HG02870 (cell line): ENCODE results near the gene SCGB1D4.
"Not testable (repeated sequence)": the region's sequence is repeated elsewhere in the genome, so short reads cannot be mapped to it uniquely, and the experiment has no call there.

Experiments used
- ATAC-seq: cut with Tn5 transposase; IDR thresholded peaks from one replicate; pipeline ENCODE4 v1.9.1; 2021; ENCODE audit warnings: mild to moderate bottlenecking, moderate library complexity; ENCODE audit not compliant: unreplicated experiment

SCGB1D4 gene

GRCh38 chr11:62298975-62299374, at the start of gene SCGB1D4:
Gene SCGB1D4 (minus strand): TSS chr11:62299075. CDS start chr11:62299010, 65 bp downstream.
- no peak for ATAC-seq

- no peak for ATAC-seq
These were observed 47.0 kb upstream of the SCGB1D4 start for GRCh38 chr11:62345861-62346260.

GRCh38 chr11:62344210-62344609, 45.3 kb upstream of the SCGB1D4 start:
- ATAC-seq = no peak

DNA sequence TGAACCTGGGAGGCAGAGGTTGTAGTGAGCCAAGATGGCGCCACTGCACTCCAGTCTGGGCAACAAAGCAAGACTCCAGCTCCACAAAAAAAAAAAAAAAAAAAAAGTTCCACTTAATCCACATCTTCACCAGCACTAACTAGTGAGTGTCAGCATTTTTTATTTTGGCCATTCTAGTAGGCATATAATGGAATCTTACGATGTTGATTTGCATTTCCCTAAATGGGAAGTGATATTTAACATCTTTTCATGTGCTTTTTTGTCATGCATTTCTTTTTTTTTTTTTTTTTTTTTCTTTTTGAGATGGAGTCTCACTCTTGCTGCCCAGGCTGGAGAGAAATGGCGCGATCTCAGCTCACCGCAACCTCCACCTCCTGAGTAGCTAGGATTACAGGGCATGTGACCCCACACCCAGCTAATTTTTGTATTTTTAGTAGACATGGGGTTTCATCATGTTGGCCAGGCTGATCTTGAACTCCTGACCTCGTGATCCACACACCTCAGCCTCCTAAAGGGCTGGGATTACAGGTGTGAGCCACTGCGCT, 44.8 kb upstream of the SCGB1D4 start:
- not testable (repeated sequence) for ATAC-seq

GRCh38 chr11:62341588-62341987, 42.7 kb upstream of the SCGB1D4 start:
- ATAC-seq = no peak

GRCh38 chr11:62340269-62340901, 41.5 kb upstream of the SCGB1D4 start:
- no peak for ATAC-seq

DNA sequence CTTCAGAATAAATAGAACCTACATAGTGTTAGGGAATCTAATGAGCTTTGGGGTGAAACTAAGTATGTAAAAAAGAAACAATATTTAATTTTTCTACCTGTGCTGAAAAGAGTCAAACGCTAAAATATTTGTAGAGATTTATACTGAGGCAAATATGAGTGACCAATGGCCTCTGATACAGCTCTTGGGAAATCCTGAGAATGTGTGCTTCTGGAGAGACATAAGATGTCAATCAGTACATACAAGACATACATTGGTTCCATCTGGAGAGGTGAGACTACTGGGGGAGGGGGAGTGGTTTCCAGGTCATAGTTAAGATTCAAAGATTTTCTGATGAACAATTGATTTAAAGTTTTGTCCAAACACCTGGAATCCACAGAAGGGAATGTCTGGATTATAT, 39.3 kb upstream of the SCGB1D4 start:
- no peak for ATAC-seq

DNA sequence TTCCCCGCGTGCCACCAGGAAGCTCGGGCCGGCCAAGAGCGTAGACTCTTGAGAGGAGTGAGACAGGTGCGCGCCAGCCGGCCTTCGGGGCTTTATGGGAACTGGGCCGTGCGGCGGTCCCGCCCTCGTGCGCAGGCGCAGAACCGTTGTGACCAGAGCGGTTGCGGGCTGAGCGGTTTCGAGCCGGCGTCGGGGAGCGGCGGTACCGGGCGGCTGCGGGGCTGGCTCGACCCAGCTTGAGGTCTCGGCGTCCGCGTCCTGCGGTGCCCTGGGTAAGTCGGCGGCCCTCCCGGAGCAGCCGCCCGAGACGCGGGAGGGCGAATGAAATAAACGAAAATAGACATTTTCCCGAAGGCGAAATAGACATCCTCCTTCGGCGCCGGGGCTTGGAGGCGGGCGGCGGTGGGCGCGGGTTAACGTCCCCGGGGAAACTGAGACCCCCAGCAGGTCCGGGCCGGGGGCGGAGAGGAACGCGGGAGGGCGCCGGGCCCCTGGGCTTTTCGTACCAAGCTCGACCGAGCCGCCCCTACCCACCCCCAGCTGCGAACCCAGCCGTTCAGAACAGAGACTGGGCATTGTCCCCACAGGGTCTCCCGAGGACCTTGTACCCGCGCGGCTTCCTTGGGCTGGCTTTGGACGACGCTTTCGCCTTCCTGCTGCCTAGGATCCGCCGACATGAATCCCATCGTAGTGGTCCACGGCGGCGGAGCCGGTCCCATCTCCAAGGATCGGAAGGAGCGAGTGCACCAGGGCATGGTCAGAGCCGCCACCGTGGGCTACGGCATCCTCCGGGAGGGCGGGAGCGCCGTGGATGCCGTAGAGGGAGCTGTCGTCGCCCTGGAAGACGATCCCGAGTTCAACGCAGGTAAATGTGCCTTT, 38.7 kb upstream of the SCGB1D4 start, which contains the start of gene ASRGL1:
Gene ASRGL1 (plus strand): TSS at position 146 of the 879 bp plus-strand sequence. CDS start 530 bp downstream, at position 676.
- peak; percentile 57 for ATAC-seq

DNA sequence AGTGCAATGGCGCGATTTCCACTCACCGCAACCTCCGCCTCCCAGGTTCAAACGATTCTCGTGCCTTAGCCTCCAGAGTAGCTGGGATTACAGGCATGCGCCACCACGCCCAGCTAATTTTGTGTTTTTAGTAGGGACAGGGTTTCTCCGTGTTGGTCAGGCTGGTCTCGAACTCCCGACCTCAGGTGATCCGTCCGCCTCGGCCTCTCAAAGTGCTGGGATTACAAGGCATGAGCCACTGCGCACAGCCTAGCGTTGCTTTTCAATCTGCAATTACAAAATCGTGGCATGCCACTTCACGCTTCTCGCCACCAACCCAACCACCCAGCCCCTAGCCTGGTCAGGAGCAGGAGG, 38.1 kb upstream of the SCGB1D4 start:
- not testable (repeated sequence) for ATAC-seq

- no peak for ATAC-seq
These were observed 34.9 kb upstream of the SCGB1D4 start for GRCh38 chr11:62333768-62334167.

DNA sequence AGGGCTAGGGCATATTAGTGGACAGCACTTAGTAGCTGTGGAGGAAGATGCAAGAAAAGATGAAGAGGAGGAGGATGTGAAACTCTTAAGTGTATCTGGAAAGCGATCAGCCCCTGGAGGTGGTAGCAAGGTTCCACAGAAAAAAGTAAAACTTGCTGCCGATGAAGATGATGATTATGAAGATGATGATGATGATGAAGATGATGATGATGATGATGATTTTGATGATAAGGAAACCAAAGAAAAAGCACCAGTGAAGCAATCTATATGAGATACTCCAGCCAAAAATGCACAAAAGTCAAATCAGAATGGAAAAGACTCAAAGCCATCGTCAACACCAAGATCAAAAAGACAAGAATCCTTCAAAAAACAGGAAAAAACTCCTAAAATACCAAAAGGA, 32.4 kb upstream of the SCGB1D4 start:
- ATAC-seq = not testable (repeated sequence)

DNA sequence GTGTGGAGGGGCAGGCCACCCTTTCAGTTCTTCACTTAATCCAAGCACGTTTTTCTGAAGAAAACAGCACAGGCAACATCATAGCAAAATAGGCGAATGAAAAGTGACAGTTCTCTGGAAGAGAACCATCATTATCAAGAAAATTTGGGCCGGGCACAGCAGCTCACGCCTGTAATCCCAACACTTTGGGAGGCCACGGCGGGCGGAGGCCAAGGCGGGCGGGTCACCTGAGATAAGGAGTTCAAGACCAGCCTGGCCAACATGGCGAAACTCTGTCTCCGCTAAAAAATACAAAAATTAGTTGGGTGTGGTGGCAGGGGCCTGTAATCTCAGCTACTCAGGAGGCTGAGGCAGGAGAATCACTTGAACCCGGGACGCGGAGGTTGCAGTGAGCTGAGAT, 28.7 kb upstream of the SCGB1D4 start:
- not testable (repeated sequence) for ATAC-seq

DNA sequence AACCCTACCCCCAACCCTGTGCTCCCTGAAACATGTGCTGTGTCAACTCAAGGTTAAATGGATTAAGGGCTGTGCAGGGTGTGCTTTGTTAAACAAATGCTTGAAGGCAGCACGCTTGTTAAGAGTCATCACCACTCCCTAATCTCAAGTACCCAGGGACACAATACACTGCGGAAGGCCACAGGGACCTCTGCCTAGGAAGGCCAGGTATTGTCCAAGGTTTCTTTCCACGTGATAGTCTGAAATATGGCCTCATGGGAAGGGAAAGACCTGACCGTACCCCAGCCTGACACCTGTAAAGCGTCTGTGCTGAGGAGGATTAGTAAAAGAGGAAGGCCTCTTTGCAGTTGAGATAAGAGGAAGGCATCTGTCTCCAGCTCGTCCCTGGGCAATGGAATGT, 27.8 kb upstream of the SCGB1D4 start:
- ATAC-seq = not testable (repeated sequence)

GRCh38 chr11:62325781-62326180, 26.9 kb upstream of the SCGB1D4 start:
- ATAC-seq = not testable (repeated sequence)

- ATAC-seq = no peak
These were observed 26.1 kb upstream of the SCGB1D4 start for GRCh38 chr11:62324731-62325556.

DNA sequence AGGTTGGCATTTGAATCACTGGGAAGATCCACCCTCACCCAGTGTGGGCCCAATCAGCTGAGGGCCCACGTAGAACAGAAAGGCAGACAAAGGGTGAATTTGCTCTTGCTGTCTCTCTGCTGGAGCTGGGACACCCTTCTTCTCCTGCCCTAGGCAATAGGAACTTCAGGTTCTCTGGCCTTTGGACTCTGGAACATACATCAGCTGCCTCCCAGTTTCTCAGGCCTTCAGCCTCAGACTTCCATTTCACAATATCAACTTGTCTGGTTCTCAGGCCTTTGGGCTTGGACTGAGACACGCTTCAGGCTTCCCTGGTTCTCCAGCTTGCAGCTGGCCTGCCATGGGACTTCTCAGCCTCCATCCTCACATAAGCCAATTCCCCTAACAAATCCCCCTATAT, 23.6 kb upstream of the SCGB1D4 start:
- ATAC-seq = no peak

DNA sequence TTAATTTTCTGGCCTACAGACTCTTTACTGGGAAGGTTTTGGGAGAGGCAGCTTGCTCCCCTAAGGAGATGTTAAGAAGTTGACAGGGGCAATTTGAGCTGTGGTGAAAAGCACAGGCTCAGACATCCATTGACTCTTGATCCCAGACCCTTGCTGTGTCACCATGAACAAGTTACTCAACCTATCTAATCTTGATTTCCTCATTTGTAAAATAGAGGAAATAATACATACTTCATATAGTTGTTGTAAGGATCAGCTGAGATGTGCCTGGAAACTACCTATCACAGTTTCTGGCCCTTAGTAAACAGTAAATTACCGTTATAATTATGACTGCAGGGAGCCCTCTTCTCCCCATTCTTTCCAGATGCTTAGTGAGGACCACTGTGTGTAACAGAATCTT, 16.6 kb upstream of the SCGB1D4 start:
- no peak for ATAC-seq

- no peak for ATAC-seq
These were observed 11.1 kb upstream of the SCGB1D4 start for GRCh38 chr11:62309991-62310390.

- no peak for ATAC-seq
These were observed 9.1 kb upstream of the SCGB1D4 start for GRCh38 chr11:62307950-62308349.

DNA sequence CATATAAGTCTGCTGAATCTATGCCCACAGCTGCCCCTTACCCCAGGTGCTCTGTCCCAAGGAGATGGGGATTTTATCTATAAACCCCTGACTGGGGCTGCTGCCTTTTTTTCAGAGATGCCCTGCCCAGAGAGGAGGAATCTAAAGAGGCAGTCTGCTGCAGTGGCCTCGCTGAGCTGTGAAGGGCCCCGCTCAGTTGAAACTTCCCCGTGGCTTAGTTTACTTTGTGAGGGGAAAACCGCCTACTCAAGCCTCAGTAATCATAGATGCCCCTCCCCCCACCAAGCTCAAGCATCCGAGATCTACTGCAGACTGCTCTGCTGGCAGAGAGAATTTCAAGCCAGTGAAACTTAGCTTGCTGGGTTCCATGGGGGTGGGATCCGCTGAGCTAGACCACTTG, 7.4 kb upstream of the SCGB1D4 start:
- no peak for ATAC-seq

DNA sequence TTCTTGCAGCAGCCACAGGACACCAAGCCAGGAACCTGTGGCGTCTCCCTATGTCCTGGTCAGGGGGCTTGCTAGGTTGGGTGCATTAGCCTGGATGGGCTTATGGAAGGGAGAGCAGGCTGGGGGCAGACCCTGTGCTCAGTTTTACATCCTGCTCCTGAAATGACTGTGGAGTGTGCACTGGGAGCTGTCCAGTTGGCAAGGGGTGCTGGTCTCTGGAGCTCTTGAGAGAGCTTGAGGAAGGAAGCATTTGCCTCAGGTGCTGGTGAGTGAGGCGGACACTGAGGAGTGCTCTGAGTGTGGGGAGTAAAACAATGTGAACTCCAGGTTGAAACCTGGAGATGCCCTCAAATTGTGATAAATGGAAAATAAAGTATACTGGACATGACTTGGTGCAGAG, 3.4 kb downstream of the SCGB1D4 start:
- ATAC-seq = no peak
